Colonic mucosa (tissue), 4 donors: Measurements from ENCODE around the gene RNLS. TPM values are rescaled to one million over a fixed set of nuclear protein-coding genes. Genes with fewer than 3 reads are reported as not detected.

ENCODE experiments used
- DNase-seq: peaks from one replicate; pipeline ENCODE4 v3.0.0-alpha.2; 2020
- H3K27ac ChIP-seq: fragments of 200-600 bp; one replicate; pipeline ENCODE4 v1.8.0; 2021
- H3K27me3 ChIP-seq: fragments of 200-600 bp; one replicate; pipeline ENCODE4 v1.8.0; 2021
- H3K36me3 ChIP-seq: fragments of 200-600 bp; one replicate; pipeline ENCODE4 v1.8.0; 2021
- H3K4me1 ChIP-seq: fragments of 200-600 bp; one replicate; pipeline ENCODE4 v1.8.0; 2021; ENCODE audit warnings: mild to moderate bottlenecking
- H3K4me3 ChIP-seq: fragments of 200-600 bp; one replicate; pipeline ENCODE4 v1.8.0; 2021
- H3K9ac ChIP-seq, 2 donors: one replicate each; pipeline ENCODE4 v1.7.0; 2013; ENCODE audit warnings: control low read depth in 2 of 2, low read depth in 2 of 2, low read length in 2 of 2
- H3K9me3 ChIP-seq: fragments of 200-600 bp; one replicate; pipeline ENCODE4 v1.8.0; 2021
- intact Hi-C: fragments of 100-400 bp; cut with DNase I; formaldehyde crosslinking; loops from one replicate; pipeline ENCODE4 v1.14.1; 2022
- total RNA-seq, 2 donors: library from RNA; stranded (reverse); fragmentation: NEBNext Ultra II Directional in 1 of 2; extraction: Animal tissue kit (Norgen Biotek cat#: 25700) in 1 of 2; gene quantifications; one replicate each; pipeline ENCODE4 v1.2.1, GENCODE V29; 2021
- TF ChIP-seq, protein P1 (sequence below): fragments of 200-600 bp; IDR thresholded peaks from one replicate; pipeline ENCODE4 v1.8.0; 2022; ENCODE audit warnings: antibody characterized with exemption, mild to moderate bottlenecking
- donor health status: healthy.
- donor health status: DM: no; HTN: no; CAD: no.
- donor health status: DM: no; HTN: no; CAD: no.

RNLS gene
- total RNA-seq, 2 donors from 2014 or later: 13.0 to 19.1 TPM

DNA sequence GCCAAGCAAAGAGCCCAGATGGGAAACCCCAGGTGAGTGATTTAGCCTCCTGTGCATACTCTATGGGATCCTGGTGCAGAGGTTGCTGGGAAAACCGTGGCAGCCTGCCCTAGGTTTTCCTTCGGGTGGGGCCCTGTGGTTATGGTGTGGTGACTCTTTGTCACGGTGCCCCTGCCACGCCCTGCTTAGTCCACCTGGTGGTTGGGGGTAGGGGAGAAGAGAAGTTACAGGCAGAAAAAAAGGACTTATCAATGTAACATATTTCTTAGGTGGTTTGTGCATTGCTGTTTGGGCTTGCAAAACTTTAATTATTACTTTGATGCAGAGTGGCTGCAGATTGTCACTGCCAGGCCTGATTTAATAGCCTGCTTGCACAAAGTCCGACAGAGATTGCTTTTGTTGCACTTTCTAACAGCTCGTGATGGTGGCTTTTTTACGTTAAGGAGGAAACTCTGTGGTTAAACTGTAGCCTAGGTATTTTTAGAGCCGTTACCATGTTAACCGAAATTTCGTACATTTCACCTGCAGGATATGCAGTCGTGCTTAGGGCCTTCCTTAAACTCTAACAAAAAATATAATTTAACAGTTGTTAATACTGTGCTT is 197.4 kb downstream of the RNLS start:
- Histone ChIP-seq H3K27me3 (no peaks in the 10 kb centered on the region), H3K27ac (peak overlapping the region; percentile 81), H3K9me3 (no peaks in the 10 kb centered on the region), H3K4me1 (peaks cover 7% of the 10 kb centered on the region), H3K36me3 (no peaks in the 10 kb centered on the region), H3K9ac (peak overlapping the region in 1 of 2 donors; percentile 82), H3K4me3 (no peak overlapping the region)
- intact Hi-C loops: loop anchor here (5.0 to 10.0 kb wide), 3 partner anchors 148 to 523 kb away; partner anchors contain the start of genes KLLN and PTEN
- TF ChIP-seq, protein P1, sequence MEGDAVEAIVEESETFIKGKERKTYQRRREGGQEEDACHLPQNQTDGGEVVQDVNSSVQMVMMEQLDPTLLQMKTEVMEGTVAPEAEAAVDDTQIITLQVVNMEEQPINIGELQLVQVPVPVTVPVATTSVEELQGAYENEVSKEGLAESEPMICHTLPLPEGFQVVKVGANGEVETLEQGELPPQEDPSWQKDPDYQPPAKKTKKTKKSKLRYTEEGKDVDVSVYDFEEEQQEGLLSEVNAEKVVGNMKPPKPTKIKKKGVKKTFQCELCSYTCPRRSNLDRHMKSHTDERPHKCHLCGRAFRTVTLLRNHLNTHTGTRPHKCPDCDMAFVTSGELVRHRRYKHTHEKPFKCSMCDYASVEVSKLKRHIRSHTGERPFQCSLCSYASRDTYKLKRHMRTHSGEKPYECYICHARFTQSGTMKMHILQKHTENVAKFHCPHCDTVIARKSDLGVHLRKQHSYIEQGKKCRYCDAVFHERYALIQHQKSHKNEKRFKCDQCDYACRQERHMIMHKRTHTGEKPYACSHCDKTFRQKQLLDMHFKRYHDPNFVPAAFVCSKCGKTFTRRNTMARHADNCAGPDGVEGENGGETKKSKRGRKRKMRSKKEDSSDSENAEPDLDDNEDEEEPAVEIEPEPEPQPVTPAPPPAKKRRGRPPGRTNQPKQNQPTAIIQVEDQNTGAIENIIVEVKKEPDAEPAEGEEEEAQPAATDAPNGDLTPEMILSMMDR: no peak
- peak; percentile 97 for DNase-seq

DNA sequence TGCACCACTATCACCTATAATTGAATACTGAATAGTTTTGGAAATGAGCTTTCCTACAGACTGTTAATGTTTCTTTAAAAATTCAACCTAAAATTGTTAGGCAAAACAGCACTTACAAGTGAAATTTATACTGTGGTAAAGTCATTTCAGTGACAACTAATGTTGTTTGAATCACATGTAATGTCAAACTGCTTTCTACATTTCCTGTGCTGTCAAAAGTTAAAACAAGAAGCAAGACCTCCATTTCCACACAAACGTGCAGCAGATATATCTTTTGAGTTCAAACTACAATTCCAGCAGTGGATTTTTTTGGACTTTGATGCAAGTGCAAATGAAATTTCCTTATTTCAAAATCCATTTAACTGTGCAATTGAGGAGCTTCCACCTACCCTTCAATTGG is 199.8 kb downstream of the RNLS start:
- TF ChIP-seq, protein P1: no peak
- Histone ChIP-seq H3K36me3 (no peaks in the 10 kb centered on the region), H3K9me3 (no peaks in the 10 kb centered on the region), H3K4me1 (peaks cover 7% of the 10 kb centered on the region), H3K27me3 (no peaks in the 10 kb centered on the region), H3K4me3 (no peak overlapping the region), H3K9ac (no peak overlapping the region), H3K27ac (no peak overlapping the region)
- no peak for DNase-seq
- intact Hi-C loops: loop anchor here (10.0 kb wide), 1 partner anchor 268 kb away; no protein-coding TSS in a partner anchor

DNA sequence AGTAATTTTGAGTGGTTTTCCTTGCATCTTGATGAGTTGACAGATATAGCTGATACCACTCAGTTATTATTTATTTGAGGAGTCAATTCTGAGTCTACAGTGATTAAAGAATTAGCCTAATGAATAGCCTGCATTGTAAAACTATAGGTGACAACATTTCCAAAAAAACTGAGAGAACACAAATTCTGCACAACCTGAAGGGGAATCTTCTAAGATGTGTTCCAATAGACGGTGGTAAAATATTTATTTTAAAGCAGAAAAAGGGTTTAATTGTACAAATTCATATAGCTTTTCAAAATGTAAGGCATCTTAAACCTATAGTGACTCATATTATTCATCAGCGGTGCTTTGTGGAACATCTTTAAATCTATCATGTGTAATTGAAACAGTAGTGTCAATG is 200.4 kb downstream of the RNLS start:
- no peaks in the 10 kb centered on the region for H3K27me3 ChIP-seq
- peaks cover 7% of the 10 kb centered on the region for H3K4me1 ChIP-seq
- intact Hi-C loops: loop anchor here (10.0 kb wide), 1 partner anchor 268 kb away; no protein-coding TSS in a partner anchor

DNA sequence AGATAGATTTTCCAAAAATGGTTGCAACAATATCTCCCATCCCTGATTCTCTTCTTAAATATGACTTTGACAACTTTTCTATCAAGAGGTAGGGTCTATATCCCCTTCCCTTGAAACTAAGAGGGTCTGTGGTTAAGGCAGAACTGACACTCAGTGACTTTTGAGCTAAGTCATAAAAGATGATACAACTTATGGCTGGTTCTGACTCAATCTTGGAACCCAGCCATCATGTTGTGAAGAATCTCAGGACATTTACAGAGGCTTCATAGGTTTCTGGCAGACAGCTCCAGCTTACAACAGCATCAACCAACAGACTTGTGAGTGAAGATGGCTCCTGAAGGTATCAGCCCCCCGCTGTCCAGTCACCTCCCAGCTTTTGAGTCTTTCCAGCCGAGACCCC is 203.5 kb downstream of the RNLS start:
- Histone ChIP-seq H3K27me3 (no peaks in the 10 kb centered on the region), H3K4me3 (no peak overlapping the region), H3K4me1 (no peaks in the 10 kb centered on the region), H3K9me3 (no peaks in the 10 kb centered on the region), H3K36me3 (no peaks in the 10 kb centered on the region), H3K27ac (peak overlapping the region; percentile 16), H3K9ac (no peak overlapping the region)
- intact Hi-C loops: no loop called here
- TF ChIP-seq, protein P1: no peak
- DNase-seq: peak; percentile 59

More for the DNA sequence above, 200.4 kb downstream of the RNLS start:
- H3K9ac ChIP-seq: no peak overlapping the region
- TF ChIP-seq, protein P1: no peak
- no peaks in the 10 kb centered on the region for H3K9me3 ChIP-seq
- H3K27ac ChIP-seq: no peak overlapping the region
- DNase-seq: no peak
- no peaks in the 10 kb centered on the region for H3K36me3 ChIP-seq
- no peak overlapping the region for H3K4me3 ChIP-seq

DNA sequence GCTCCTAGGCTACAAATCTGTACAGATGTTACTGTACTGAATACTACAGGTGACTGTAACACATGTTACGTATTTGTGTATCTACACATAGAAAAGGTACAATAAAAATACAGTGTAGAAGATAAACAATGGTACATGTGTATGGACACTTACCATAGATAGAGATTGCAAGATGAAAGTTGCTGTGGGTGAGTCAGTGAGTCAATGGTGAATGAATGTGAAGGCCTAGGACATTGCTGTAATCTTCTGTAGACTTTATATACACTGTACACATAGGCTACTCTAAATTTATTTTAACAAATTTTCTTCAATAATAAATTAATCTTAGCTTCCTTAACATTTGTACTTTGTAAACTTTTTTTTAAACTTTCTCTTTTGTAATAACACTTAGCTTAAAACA is 205.6 kb downstream of the RNLS start:
- Histone ChIP-seq H3K9me3 (no peaks in the 10 kb centered on the region), H3K4me3 (no peak overlapping the region), H3K4me1 (no peaks in the 10 kb centered on the region), H3K9ac (no peak overlapping the region), H3K27ac (no peak overlapping the region), H3K27me3 (no peaks in the 10 kb centered on the region), H3K36me3 (no peaks in the 10 kb centered on the region)
- TF ChIP-seq, protein P1: no peak
- intact Hi-C loops: no loop called here
- DNase-seq: no peak
